ENCODE measurements around the gene MLLT6. TPM values are rescaled to one million over a fixed set of nuclear protein-coding genes. Genes with fewer than 3 reads are reported as not detected.
"Not testable (repeated sequence)": the region's sequence is repeated elsewhere in the genome, so short reads cannot be mapped to it uniquely, and the experiment has no call there.

The MLLT6 gene
- total RNA-seq, 1 experiment from 2014 or later = 48.0 TPM

DNA sequence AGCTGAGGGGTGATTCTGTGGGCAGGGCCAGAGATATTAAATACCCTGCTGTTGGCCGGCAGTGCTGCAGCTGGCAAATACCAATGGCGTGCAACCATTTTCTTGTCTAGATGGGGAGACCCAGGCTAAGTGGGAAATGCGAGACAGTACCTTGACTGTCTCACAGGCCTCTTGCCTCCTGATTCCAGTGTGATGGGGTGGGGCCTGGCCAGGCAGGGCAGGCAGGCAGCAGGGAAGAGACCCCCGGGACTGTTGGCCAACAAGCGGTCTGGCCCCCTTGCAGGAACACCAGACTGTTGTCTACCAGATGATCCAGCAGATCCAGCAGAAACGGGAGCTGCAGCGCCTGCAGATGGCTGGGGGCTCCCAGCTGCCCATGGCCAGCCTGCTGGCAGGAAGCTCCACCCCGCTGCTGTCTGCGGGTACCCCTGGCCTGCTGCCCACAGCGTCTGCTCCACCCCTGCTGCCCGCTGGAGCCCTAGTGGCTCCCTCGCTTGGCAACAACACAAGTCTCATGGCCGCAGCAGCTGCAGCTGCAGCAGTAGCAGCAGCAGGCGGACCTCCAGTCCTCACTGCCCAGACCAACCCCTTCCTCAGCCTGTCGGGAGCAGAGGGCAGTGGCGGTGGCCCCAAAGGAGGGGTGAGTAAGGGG lies 19.4 kb downstream of the MLLT6 start:
- no peak overlapping the region for H3K4me3 Mint-ChIP-seq
- no peaks in the 10 kb centered on the region for H3K9me3 Mint-ChIP-seq
- ChIA-PET CTCF (interaction anchor here (0.6 to 1.7 kb wide), 4 partner anchors 10 to 167 kb away, joined by 3 to 6 read pairs (median 4); no protein-coding TSS in a partner anchor), POLR2A (no interaction called here)
- H3K27me3 Mint-ChIP-seq (ENCODE audit: low read depth) = peaks cover 34% of the 10 kb centered on the region
- H3K27ac Mint-ChIP-seq = no peak overlapping the region
- no peaks in the 10 kb centered on the region for H3K36me3 Mint-ChIP-seq
- TF ChIP-seq, protein P1, sequence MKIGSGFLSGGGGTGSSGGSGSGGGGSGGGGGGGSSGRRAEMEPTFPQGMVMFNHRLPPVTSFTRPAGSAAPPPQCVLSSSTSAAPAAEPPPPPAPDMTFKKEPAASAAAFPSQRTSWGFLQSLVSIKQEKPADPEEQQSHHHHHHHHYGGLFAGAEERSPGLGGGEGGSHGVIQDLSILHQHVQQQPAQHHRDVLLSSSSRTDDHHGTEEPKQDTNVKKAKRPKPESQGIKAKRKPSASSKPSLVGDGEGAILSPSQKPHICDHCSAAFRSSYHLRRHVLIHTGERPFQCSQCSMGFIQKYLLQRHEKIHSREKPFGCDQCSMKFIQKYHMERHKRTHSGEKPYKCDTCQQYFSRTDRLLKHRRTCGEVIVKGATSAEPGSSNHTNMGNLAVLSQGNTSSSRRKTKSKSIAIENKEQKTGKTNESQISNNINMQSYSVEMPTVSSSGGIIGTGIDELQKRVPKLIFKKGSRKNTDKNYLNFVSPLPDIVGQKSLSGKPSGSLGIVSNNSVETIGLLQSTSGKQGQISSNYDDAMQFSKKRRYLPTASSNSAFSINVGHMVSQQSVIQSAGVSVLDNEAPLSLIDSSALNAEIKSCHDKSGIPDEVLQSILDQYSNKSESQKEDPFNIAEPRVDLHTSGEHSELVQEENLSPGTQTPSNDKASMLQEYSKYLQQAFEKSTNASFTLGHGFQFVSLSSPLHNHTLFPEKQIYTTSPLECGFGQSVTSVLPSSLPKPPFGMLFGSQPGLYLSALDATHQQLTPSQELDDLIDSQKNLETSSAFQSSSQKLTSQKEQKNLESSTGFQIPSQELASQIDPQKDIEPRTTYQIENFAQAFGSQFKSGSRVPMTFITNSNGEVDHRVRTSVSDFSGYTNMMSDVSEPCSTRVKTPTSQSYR (CRISPR knock-in tag; IDR thresholded peaks at IDR 0.05) = no peak
- ATAC-seq (no peak), DNase-seq (ENCODE audit: low spot score) (no peak)
- peaks cover 19% of the 10 kb centered on the region for H3K4me1 Mint-ChIP-seq

DNA sequence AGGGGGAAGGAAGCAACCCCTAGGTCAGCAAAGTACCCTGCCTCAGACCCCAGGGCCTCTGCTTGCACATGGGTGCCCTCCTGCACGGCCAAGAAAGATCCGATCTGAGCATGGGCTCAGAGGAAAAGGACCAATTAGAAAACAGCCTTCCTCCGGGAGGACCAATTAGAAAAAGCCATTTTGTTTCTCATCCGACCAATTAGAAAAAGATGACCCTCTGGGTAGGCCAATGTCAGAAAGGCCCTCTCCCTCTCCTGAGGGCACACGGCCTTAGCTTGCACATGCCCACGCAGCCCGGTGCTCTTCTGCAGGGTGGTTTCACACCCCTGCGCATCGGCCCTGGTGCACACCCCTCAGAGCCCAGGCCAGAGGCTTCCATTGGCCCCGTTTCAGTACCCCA lies 20.0 kb downstream of the MLLT6 start:
- ATAC-seq (no peak), DNase-seq (ENCODE audit: low spot score) (no peak)
- ChIA-PET POLR2A (no interaction called here), CTCF (interaction anchor here (1.7 kb wide), 1 partner anchor 167 kb away, joined by 6 read pairs; no protein-coding TSS in a partner anchor)
- TF ChIP-seq NFYB (CRISPR knock-in tag; conservative IDR thresholded peaks at IDR 0.05; ENCODE audit: low read depth) (0 out of 2 replicates have a peak, but pooled peaks have one; percentile 41), TEAD1 (CRISPR knock-in tag; IDR thresholded peaks at IDR 0.05) (no peak)
- H3K27ac Mint-ChIP-seq = no peak overlapping the region
- peaks cover 19% of the 10 kb centered on the region for H3K4me1 Mint-ChIP-seq
- H3K36me3 Mint-ChIP-seq = no peaks in the 10 kb centered on the region
- H3K9me3 Mint-ChIP-seq = no peaks in the 10 kb centered on the region
- H3K27me3 Mint-ChIP-seq (ENCODE audit: low read depth) = peaks cover 32% of the 10 kb centered on the region
- H3K4me3 Mint-ChIP-seq = no peak overlapping the region

DNA sequence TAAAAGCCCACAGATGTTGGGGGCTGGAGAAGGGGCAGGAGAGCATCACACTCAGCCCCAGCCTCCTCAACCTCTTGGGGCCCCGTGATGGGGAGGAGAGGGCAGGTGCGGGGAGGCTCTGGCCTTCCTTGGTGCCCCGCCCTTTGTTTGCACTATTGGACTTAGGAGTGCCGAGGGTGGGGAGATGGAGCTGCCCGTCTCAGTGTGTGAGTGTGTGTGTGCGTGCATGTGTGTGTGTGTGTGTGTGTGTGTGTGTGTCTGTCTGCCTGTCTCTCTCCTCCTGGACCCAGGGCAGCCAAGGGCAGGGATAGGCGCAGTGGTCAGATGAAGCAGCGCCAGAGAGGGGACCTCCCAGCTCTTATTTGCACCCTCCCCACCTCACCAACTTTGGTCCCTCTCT lies 21.1 kb downstream of the MLLT6 start:
- ATAC-seq; DNase-seq (ENCODE audit: low spot score); H3K36me3 Mint-ChIP-seq; POLR2A ChIA-PET; H3K9me3 Mint-ChIP-seq; H3K4me3 Mint-ChIP-seq; H3K27ac Mint-ChIP-seq: not testable (repeated sequence)
- H3K27me3 Mint-ChIP-seq (ENCODE audit: low read depth) = peaks cover 25% of the 10 kb centered on the region
- H3K4me1 Mint-ChIP-seq = peaks cover 18% of the 10 kb centered on the region
- CTCF ChIA-PET = interaction anchor here (2.0 to 2.9 kb wide), 2 partner anchors 9 to 49 kb away, joined by 8 to 12 read pairs; no protein-coding TSS in a partner anchor

DNA sequence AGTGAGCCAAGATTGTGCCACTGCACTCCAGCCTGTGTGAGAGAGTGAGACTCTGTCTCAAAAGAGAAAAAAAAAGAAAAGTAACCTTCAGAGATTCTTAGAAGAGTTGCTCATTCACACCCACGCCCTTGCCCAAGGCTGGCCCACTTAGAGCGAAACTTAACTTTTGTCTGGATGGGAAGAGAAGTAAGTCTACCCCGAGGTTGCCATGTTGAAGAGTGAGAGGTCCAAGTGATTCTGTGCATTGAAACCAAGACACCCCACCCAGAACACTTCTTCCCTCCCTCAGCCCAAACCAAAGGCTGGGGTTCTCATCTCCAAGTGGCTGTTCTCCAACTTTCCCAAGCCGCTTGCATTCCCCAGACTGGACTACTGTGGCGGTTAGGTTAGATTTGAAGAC lies 22.7 kb downstream of the MLLT6 start:
- DNase-seq (ENCODE audit: low spot score) (no peak), ATAC-seq (no peak)
- H3K27ac Mint-ChIP-seq = peak overlapping the region; percentile 45; the same call in 1 of the 2 replicates
- ChIA-PET CTCF (interaction anchor here (0.7 to 2.9 kb wide), 7 partner anchors 7 to 378 kb away, joined by 3 to 12 read pairs (median 4); no protein-coding TSS in a partner anchor), POLR2A (interaction anchor here (1.0 kb wide), 1 partner anchor 21 kb away, joined by 5 read pairs; no protein-coding TSS in a partner anchor)
- TF ChIP-seq TCF7 (CRISPR knock-in tag; IDR thresholded peaks at IDR 0.05; ENCODE audit: low read depth) (no peak), ZNF138 (CRISPR knock-in tag; conservative IDR thresholded peaks at IDR 0.05) (no peak), CREB1 (CRISPR knock-in tag; IDR thresholded peaks at IDR 0.05) (no peak), FOXP1 (CRISPR knock-in tag; IDR thresholded peaks at IDR 0.05; ENCODE audit: borderline replicate concordance) (no peak), MXD4 (CRISPR knock-in tag; IDR thresholded peaks at IDR 0.05; ENCODE audit: borderline replicate concordance) (no peak), ZNF671 (CRISPR knock-in tag; IDR thresholded peaks at IDR 0.05) (no peak), NR3C1 (CRISPR knock-in tag; conservative IDR thresholded peaks at IDR 0.05; ENCODE audit: low read depth) (no peak), OVOL2 (CRISPR knock-in tag; IDR thresholded peaks at IDR 0.05; ENCODE audit: borderline replicate concordance) (no peak)
- TF ChIP-seq, protein P2, sequence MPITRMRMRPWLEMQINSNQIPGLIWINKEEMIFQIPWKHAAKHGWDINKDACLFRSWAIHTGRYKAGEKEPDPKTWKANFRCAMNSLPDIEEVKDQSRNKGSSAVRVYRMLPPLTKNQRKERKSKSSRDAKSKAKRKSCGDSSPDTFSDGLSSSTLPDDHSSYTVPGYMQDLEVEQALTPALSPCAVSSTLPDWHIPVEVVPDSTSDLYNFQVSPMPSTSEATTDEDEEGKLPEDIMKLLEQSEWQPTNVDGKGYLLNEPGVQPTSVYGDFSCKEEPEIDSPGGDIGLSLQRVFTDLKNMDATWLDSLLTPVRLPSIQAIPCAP (CRISPR knock-in tag; IDR thresholded peaks at IDR 0.05) = no peak
- TF ChIP-seq, protein P1 (CRISPR knock-in tag; IDR thresholded peaks at IDR 0.05) = no peak
- TF ChIP-seq, protein P3, sequence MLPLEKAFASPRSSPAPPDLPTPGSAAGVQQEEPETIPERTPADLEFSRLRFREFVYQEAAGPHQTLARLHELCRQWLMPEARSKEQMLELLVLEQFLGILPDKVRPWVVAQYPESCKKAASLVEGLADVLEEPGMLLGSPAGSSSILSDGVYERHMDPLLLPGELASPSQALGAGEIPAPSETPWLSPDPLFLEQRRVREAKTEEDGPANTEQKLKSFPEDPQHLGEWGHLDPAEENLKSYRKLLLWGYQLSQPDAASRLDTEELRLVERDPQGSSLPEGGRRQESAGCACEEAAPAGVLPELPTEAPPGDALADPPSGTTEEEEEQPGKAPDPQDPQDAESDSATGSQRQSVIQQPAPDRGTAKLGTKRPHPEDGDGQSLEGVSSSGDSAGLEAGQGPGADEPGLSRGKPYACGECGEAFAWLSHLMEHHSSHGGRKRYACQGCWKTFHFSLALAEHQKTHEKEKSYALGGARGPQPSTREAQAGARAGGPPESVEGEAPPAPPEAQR (CRISPR knock-in tag; IDR thresholded peaks at IDR 0.05) = no peak
- TF ChIP-seq, protein P4, sequence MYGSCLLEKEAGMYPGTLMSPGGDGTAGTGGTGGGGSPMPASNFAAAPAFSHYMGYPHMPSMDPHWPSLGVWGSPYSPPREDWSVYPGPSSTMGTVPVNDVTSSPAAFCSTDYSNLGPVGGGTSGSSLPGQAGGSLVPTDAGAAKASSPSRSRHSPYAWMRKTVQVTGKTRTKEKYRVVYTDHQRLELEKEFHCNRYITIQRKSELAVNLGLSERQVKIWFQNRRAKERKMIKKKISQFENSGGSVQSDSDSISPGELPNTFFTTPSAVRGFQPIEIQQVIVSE (CRISPR knock-in tag; IDR thresholded peaks at IDR 0.05; ENCODE audit: borderline replicate concordance) = no peak
- no peak overlapping the region for H3K4me3 Mint-ChIP-seq
- H3K4me1 Mint-ChIP-seq = peaks cover 25% of the 10 kb centered on the region
- no peaks in the 10 kb centered on the region; the same call in 1 of the 2 replicates for H3K36me3 Mint-ChIP-seq
- no peaks in the 10 kb centered on the region for H3K9me3 Mint-ChIP-seq
- H3K27me3 Mint-ChIP-seq (ENCODE audit: low read depth) = peaks cover 23% of the 10 kb centered on the region
